ENCODE data around the gene GPR137B.

Gene GPR137B

GRCh38 chr1:236140705-236141446 lies 1.5 kb upstream of the GPR137B start:
- H3K4me3 ChIP-seq (ENCODE audit: low read length) = peak overlapping the region; percentile 63

DNA sequence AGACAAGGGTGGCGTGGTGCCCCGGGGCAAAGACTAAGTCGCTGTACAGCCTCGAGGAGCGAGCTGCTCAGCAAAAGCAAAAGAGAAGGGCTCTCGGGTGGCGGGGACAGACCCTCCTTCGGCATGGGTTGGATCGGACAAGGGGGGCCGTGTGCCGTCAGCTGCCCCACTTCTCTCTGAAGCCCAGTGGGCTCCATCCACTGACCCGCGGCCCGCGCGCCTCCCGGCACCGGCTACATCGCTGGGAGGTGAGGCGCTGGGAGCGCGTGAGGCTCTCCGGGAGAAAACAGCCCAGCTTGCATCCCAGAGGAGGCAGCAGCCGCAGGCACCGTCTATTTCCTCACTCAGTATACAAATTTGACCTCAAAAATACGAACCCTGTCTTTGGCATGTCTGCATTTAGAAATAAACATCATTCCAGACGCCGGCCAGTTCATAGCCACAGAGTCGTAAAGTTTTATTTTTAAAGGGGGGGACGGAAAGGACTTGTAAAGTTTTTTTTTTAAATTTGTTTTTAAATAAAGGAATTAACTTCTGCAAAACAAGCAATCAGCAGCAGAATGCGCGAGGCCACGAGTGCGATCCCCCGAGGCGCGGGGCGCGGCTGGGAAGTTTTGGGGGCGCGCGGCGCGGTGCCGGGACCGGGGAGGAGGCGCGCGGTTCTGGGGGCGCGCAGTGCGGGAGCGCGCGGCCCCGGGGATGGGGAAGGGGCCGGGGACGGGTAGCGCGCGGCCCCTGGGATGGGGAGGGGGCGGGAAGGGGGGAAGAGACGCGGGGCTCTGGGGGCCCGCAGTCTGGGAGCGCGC lies 689 bp upstream of the GPR137B start:
- Histone ChIP-seq H3K9ac (ENCODE audit: low read length) (no peak overlapping the region), H3K4me1 (ENCODE audit: control insufficient read depth, insufficient read depth, low read length) (no peaks in the 10 kb centered on the region), H3K36me3 (ENCODE audit: control insufficient read depth, insufficient read depth, low read length) (no peaks in the 10 kb centered on the region), H3K27me3 (ENCODE audit: control insufficient read depth, insufficient read depth, low read length) (no peaks in the 10 kb centered on the region), H3K27ac (ENCODE audit: low read depth, low read length) (no peak overlapping the region), H3K4me3 (ENCODE audit: low read length) (peak overlapping the region; percentile 63)

More at GRCh38 chr1:236140705-236141446, 1.5 kb upstream of the GPR137B start:
- Histone ChIP-seq H3K36me3 (ENCODE audit: control insufficient read depth, insufficient read depth, low read length) (no peaks in the 10 kb centered on the region), H3K4me1 (ENCODE audit: control insufficient read depth, insufficient read depth, low read length) (no peaks in the 10 kb centered on the region), H3K27me3 (ENCODE audit: control insufficient read depth, insufficient read depth, low read length) (no peaks in the 10 kb centered on the region), H3K9ac (ENCODE audit: low read length) (no peak overlapping the region), H3K27ac (ENCODE audit: low read depth, low read length) (no peak overlapping the region)

DNA sequence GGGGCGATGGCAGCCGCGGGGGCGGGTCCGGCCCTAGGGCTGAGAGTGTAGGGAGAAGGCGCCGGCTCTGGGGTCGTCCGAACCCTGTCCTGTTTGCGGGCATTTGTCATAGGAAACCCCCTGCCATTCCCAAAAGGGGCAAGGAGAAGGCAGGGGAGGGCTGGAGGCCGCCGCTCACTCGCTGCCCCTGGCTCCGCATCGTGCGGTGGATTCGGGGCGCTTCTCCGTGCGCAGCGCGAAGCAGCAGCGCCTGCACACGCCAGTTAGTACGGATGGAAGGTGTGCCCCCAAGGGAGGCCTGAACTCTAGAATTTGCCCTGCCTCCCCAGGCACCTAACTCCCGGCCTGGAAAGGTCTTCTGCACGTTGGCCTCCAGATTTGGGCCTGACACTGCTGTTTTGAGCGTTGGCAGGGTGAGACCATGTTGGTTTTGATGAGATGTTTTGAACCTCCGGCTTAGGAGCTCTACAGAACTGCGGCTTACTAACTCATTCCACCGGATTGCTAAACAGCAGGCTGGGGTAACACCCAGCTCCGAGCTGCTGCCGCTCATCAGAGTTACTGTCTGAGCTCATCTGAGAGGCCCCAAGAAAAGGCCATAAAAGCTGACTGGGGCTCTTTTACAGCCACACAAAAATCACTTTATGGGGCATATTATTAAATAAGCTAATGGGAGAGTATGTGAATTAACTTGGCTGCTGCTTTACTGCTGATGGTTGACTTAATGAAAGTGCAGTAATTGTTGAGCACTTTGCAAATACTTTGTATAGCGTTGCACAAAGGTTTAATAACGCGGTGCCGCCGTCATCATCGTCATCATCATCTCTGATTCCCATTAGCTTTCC lies 987 bp downstream of the GPR137B start:
- no peaks in the 10 kb centered on the region for H3K36me3 ChIP-seq (ENCODE audit: control insufficient read depth, insufficient read depth, low read length)
- H3K9ac ChIP-seq (ENCODE audit: low read length) = peak overlapping the region; percentile 75
- H3K27ac ChIP-seq (ENCODE audit: low read depth, low read length) = no peak overlapping the region
- no peaks in the 10 kb centered on the region for H3K4me1 ChIP-seq (ENCODE audit: control insufficient read depth, insufficient read depth, low read length)
- no peaks in the 10 kb centered on the region for H3K27me3 ChIP-seq (ENCODE audit: control insufficient read depth, insufficient read depth, low read length)
- H3K4me3 ChIP-seq (ENCODE audit: low read length) = peak overlapping the region; percentile 93

DNA sequence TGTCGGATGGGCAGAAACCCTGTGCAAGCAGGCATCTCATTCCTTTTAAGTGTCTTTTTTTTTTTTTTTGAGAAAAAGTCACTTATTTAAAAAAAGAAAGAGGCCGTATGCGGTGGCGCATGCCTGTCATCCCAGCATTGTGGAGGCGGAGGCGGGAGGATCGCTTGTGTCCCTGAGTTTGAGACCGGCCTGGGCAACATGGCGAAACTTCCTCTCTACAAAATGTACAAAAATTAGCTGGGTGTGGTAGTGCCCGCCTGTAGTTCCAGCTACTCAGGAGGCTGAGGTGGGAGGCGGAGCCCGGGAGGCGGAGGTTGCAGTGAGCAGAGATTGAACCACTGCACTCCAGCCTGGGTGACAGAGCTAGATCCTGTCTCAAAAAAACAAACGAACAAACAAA lies 1.7 kb downstream of the GPR137B start:
- Histone ChIP-seq H3K36me3 (ENCODE audit: control insufficient read depth, insufficient read depth, low read length) (no peaks in the 10 kb centered on the region), H3K27ac (ENCODE audit: low read depth, low read length) (no peak overlapping the region), H3K9ac (ENCODE audit: low read length) (no peak overlapping the region), H3K27me3 (ENCODE audit: control insufficient read depth, insufficient read depth, low read length) (no peaks in the 10 kb centered on the region), H3K4me1 (ENCODE audit: control insufficient read depth, insufficient read depth, low read length) (no peaks in the 10 kb centered on the region), H3K4me3 (ENCODE audit: low read length) (peak overlapping the region; percentile 93)

- Histone ChIP-seq H3K4me1 (ENCODE audit: control insufficient read depth, insufficient read depth, low read length) (no peaks in the 10 kb centered on the region), H3K27me3 (ENCODE audit: control insufficient read depth, insufficient read depth, low read length) (no peaks in the 10 kb centered on the region), H3K4me3 (ENCODE audit: low read length) (no peak overlapping the region), H3K9ac (ENCODE audit: low read length) (no peak overlapping the region), H3K27ac (ENCODE audit: low read depth, low read length) (no peak overlapping the region), H3K36me3 (ENCODE audit: control insufficient read depth, insufficient read depth, low read length) (no peaks in the 10 kb centered on the region)
Measured at GRCh38 chr1:236144446-236145150, 2.3 kb downstream of the GPR137B start.

- peaks cover 4% of the 10 kb centered on the region for H3K4me1 ChIP-seq (ENCODE audit: control insufficient read depth, insufficient read depth, low read length)
Measured at GRCh38 chr1:236147068-236147467, 4.7 kb downstream of the GPR137B start.

GRCh38 chr1:236147521-236148469 lies 5.5 kb downstream of the GPR137B start:
- no peak overlapping the region for H3K27ac ChIP-seq (ENCODE audit: low read depth, low read length)
- H3K27me3 ChIP-seq (ENCODE audit: control insufficient read depth, insufficient read depth, low read length) = no peaks in the 10 kb centered on the region

More at GRCh38 chr1:236147068-236147467, 4.7 kb downstream of the GPR137B start:
- Histone ChIP-seq H3K27ac (ENCODE audit: low read depth, low read length) (no peak overlapping the region), H3K27me3 (ENCODE audit: control insufficient read depth, insufficient read depth, low read length) (no peaks in the 10 kb centered on the region), H3K36me3 (ENCODE audit: control insufficient read depth, insufficient read depth, low read length) (no peaks in the 10 kb centered on the region), H3K9ac (ENCODE audit: low read length) (no peak overlapping the region), H3K4me3 (ENCODE audit: low read length) (no peak overlapping the region)

GRCh38 chr1:236148470-236148845 lies 6.1 kb downstream of the GPR137B start:
- Histone ChIP-seq H3K27me3 (ENCODE audit: control insufficient read depth, insufficient read depth, low read length) (no peaks in the 10 kb centered on the region), H3K36me3 (ENCODE audit: control insufficient read depth, insufficient read depth, low read length) (no peaks in the 10 kb centered on the region), H3K4me3 (ENCODE audit: low read length) (no peak overlapping the region), H3K9ac (ENCODE audit: low read length) (no peak overlapping the region), H3K27ac (ENCODE audit: low read depth, low read length) (no peak overlapping the region), H3K4me1 (ENCODE audit: control insufficient read depth, insufficient read depth, low read length) (peaks cover 4% of the 10 kb centered on the region)

More at GRCh38 chr1:236147521-236148469, 5.5 kb downstream of the GPR137B start:
- Histone ChIP-seq H3K36me3 (ENCODE audit: control insufficient read depth, insufficient read depth, low read length) (no peaks in the 10 kb centered on the region), H3K9ac (ENCODE audit: low read length) (no peak overlapping the region), H3K4me1 (ENCODE audit: control insufficient read depth, insufficient read depth, low read length) (peaks cover 4% of the 10 kb centered on the region), H3K4me3 (ENCODE audit: low read length) (no peak overlapping the region)

DNA sequence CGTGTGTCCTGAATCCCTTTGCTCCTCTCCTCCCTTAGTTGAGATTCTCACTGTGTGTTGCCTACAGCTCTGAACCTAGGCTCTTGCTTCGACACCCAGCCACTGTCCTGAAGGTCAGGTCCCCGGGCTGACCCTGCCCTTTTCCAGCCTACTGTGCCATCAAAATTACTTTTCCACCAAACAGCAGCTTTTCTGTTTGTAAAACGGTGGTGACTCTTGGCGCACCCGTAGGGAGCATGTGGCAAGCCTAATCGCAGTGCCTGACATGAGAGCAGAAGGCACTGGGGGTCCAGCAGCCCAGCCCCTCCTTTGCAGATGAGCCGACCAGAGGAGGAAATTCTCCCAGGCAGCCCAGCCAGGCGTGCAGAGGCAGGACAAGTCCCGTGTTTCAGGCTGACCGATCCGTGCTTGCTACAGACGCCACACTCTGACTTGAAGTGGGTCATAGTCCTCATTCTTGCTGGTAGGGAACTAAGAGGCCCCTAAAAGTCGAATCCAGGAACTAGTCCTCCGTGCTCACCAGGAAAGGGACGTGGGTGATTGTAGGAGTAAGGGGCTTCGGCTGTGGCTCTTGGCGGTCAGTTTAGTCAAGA lies 6.8 kb downstream of the GPR137B start:
- H3K27me3 ChIP-seq (ENCODE audit: control insufficient read depth, insufficient read depth, low read length) = no peaks in the 10 kb centered on the region
- H3K27ac ChIP-seq (ENCODE audit: low read depth, low read length) = no peak overlapping the region
- no peak overlapping the region for H3K9ac ChIP-seq (ENCODE audit: low read length)
- H3K4me1 ChIP-seq (ENCODE audit: control insufficient read depth, insufficient read depth, low read length) = peaks cover 4% of the 10 kb centered on the region
- H3K36me3 ChIP-seq (ENCODE audit: control insufficient read depth, insufficient read depth, low read length) = no peaks in the 10 kb centered on the region
- H3K4me3 ChIP-seq (ENCODE audit: low read length) = no peak overlapping the region

DNA sequence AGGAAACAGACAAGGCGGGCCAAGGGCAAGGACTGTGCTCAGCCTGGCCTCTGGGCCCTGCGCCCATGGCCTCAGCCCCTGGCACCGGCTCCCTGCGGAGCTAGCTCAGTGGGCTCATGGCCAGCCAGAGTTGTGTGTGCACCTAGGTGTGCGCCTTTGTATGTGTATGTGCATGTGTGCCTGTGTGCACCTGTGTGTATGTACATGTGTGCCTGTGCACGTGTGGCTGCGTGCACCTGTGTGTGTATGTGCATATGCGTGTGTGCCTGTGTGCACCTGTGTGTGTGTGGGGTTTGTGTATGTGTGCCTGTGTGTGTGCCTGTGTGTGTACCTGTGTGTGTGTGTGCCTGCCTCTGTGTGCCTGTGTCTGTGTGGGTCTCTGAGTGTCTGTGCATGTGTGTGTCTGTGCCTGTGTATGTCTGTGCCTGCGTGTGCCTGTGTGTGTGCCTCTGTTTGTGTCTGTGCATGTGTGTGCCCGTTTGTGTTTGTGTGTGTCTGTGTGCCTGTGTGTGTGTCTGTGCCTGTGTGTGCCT lies 7.4 kb downstream of the GPR137B start:
- Histone ChIP-seq H3K9ac (ENCODE audit: low read length) (no peak overlapping the region), H3K4me3 (ENCODE audit: low read length) (no peak overlapping the region), H3K36me3 (ENCODE audit: control insufficient read depth, insufficient read depth, low read length) (no peaks in the 10 kb centered on the region), H3K4me1 (ENCODE audit: control insufficient read depth, insufficient read depth, low read length) (peaks cover 4% of the 10 kb centered on the region), H3K27me3 (ENCODE audit: control insufficient read depth, insufficient read depth, low read length) (no peaks in the 10 kb centered on the region), H3K27ac (ENCODE audit: low read depth, low read length) (no peak overlapping the region)

Measured in rectal smooth muscle tissue (tissue), 1 donor.